ENCODE measurements around the gene IL7R.

- TF ChIP-seq ZXDB (tag by site-specific recombination; IDR thresholded peaks at IDR 0.05) (no peak), ZNF146 (tag by site-specific recombination; IDR thresholded peaks at IDR 0.05) (no peak), ZNF501 (tag by site-specific recombination; IDR thresholded peaks at IDR 0.05) (no peak), ZNF544 (tag by site-specific recombination; IDR thresholded peaks at IDR 0.05) (no peak), ZBTB44 (tag by site-specific recombination; IDR thresholded peaks at IDR 0.05) (no peak), OSR2 (tag by site-specific recombination; IDR thresholded peaks at IDR 0.05) (no peak)
Observed at GRCh38 chr5:35920890-35921289, 64.2 kb downstream of the IL7R start.

Data from HEK293 (cell line).